ENCODE measurements around the gene HSD17B11. TPM values are rescaled to one million over a fixed set of nuclear protein-coding genes. Genes with fewer than 3 reads are reported as not detected.

The HSD17B11 gene
- total and polyA plus RNA-seq, 2 of the 8 experiments (the other 6 are each of a cell fraction or from before 2014, with no cell fraction given), result 6.0 to 9.0 TPM

GRCh38 chr4:87311684-87312083, 79.3 kb downstream of the HSD17B11 start:
- Histone ChIP-seq H3K18ac (ENCODE audit: extremely low read depth, low read length) (no peak overlapping the region), H3K4me2 (ENCODE audit: insufficient read depth in 1 of 2, low read depth in 2 of 2, low read length in 2 of 2) (no peak overlapping the region), H3K9me3 (ENCODE audit: insufficient read depth in 2 of 2, low read depth in 1 of 2, low read length in 1 of 2) (no peaks in the 10 kb centered on the region), H3K36me3 (ENCODE audit: control insufficient read depth in 2 of 4, insufficient read depth in 4 of 4, low read length in 3 of 4) (no peaks in the 10 kb centered on the region), H2AK5ac (ENCODE audit: low read depth, low read length) (no peak overlapping the region), H3K27me3 (replicated peaks in 1 of 4; ENCODE audit: control insufficient read depth in 3 of 4, extremely low read depth in 1 of 4, insufficient read depth in 3 of 4, low read length in 3 of 4) (no peaks in the 10 kb centered on the region), H3K4me3 (ENCODE audit: extremely low read depth in 1 of 4, insufficient read depth in 2 of 4, low read depth in 3 of 4, low read length in 4 of 4) (no peak overlapping the region), H3K56ac (replicated peaks; ENCODE audit: insufficient read length, low read depth, low read length) (no peak overlapping the region), H2BK5ac (ENCODE audit: low read depth, low read length) (no peak overlapping the region), H4K91ac (replicated peaks; ENCODE audit: insufficient read length, low read length) (no peak overlapping the region), H3K27ac (ENCODE audit: low read depth, low read length) (no peak overlapping the region), H2BK20ac (ENCODE audit: low read length) (no peak overlapping the region), H3K9ac (replicated peaks in 1 of 4; ENCODE audit: extremely low read depth in 1 of 4, low read depth in 3 of 4, low read length in 3 of 4) (no peak overlapping the region), H4K5ac (ENCODE audit: insufficient read length, low read depth, low read length) (no peak overlapping the region), H3K14ac (ENCODE audit: insufficient read length) (no peak overlapping the region), H3K4me1 (replicated peaks in 1 of 4; ENCODE audit: control insufficient read depth in 3 of 4, insufficient read depth in 4 of 4, low read length in 3 of 4) (no peaks in the 10 kb centered on the region), H3K4ac (replicated peaks; ENCODE audit: insufficient read length, low read depth, low read length) (no peak overlapping the region), H4K20me1 (replicated peaks in 1 of 2; ENCODE audit: control insufficient read depth in 1 of 2, insufficient read depth in 2 of 2, low read length in 2 of 2) (no peaks in the 10 kb centered on the region), H2BK15ac (ENCODE audit: low read length) (no peak overlapping the region), H3K23me2 (ENCODE audit: low read depth, low read length) (no peaks in the 10 kb centered on the region; the same call in 1 of the 2 replicates), H3K79me1 (ENCODE audit: low read depth, low read length) (no peaks in the 10 kb centered on the region), H2AFZ (ENCODE audit: low read length) (no peak overlapping the region), H3K23ac (ENCODE audit: insufficient read length) (no peak overlapping the region), H2BK120ac (replicated peaks; ENCODE audit: low read depth, low read length) (no peak overlapping the region), H3K79me2 (ENCODE audit: control insufficient read depth in 1 of 2, insufficient read depth in 2 of 2, low read length in 2 of 2) (no peaks in the 10 kb centered on the region), H2BK12ac (ENCODE audit: low read depth, low read length) (no peak overlapping the region), H4K8ac (ENCODE audit: extremely low read depth, insufficient read depth, low read length) (no peak overlapping the region)
- FAIRE-seq, result no peak
- POLR2A ChIA-PET (ENCODE audit: partially characterized antibody), result no interaction called here
- 90% methylated on average over 3 of the region's 3 CpGs; no CpG with 5 or more reads in 1 of the 2 experiments for WGBS, 2 experiments (ENCODE audit: extremely low coverage in 1 of 2, insufficient coverage in 1 of 2, insufficient read length in 1 of 2, insufficient replicate concordance in 2 of 2, low coverage in 1 of 2, low lambda C conversion rate in 2 of 2, missing lambda C conversion rate in 1 of 2)
- no peak for DNase-seq (ENCODE audit: low read depth in 1 of 2, low spot score in 2 of 2)
- CTCF ChIA-PET (ENCODE audit: partially characterized antibody), result no interaction called here
- TF ChIP-seq RXRA (IDR thresholded peaks at IDR 0.05; ENCODE audit: insufficient read depth, low read depth, low read length), result no peak
- no peak for TF ChIP-seq CTBP2 (IDR thresholded peaks at IDR 0.05; ENCODE audit: borderline replicate concordance, insufficient read depth, insufficient read length, low read length)
- no peak for TF ChIP-seq ATF2 (IDR thresholded peaks at IDR 0.05; ENCODE audit: low read length)
- TF ChIP-seq KDM1A (IDR thresholded peaks at IDR 0.05; ENCODE audit: borderline replicate concordance, low read length), result no peak
- no peak for TF ChIP-seq EP300 (IDR thresholded peaks at IDR 0.05; ENCODE audit: borderline replicate concordance in 1 of 2, low read depth in 2 of 2, low read length in 2 of 2)
- TF ChIP-seq CEBPB (IDR thresholded peaks at IDR 0.05; ENCODE audit: low read depth, low read length), result no peak
- TF ChIP-seq RFX5 (IDR thresholded peaks at IDR 0.05; ENCODE audit: borderline replicate concordance, low read depth, low read length), result no peak
- TF ChIP-seq FOSL1 (IDR thresholded peaks at IDR 0.05; ENCODE audit: insufficient read depth, low read depth, low read length), result no peak
- no peak for TF ChIP-seq RAD21 (IDR thresholded peaks at IDR 0.05 in 1 of 2, conservative IDR thresholded peaks at IDR 0.05 in 1 of 2; ENCODE audit: low read depth in 2 of 2, low read length in 2 of 2)
- no peak for TF ChIP-seq ASH2L (IDR thresholded peaks at IDR 0.05; ENCODE audit: low read length)
- TF ChIP-seq CHD2 (IDR thresholded peaks at IDR 0.05; ENCODE audit: low read length), result no peak
- no peak for TF ChIP-seq HDAC2 (IDR thresholded peaks at IDR 0.05; ENCODE audit: borderline replicate concordance in 1 of 2, low read depth in 2 of 2, low read length in 2 of 2)

All from H1 (cell line).